Measurements from ENCODE around the gene DMRTC1.
"Not testable (repeated sequence)": the region's sequence is repeated elsewhere in the genome, so short reads cannot be mapped to it uniquely, and the experiment has no call there.

GRCh38 chrX:72943819-72944169, at the start of gene DMRTC1:
- not testable (repeated sequence) for TF ChIP-seq CTCF (conservative IDR thresholded peaks at IDR 0.05; ENCODE audit: low read depth, low read length); EZH2 (IDR thresholded peaks at IDR 0.05; ENCODE audit: borderline replicate concordance, low read depth, low read length, poor library complexity, severe bottlenecking)

Data from A673 (cell line).